Sigmoid colon (tissue), 7 donors: ENCODE data around the gene ATF7. TPM values are rescaled to one million over a fixed set of nuclear protein-coding genes. Genes with fewer than 3 reads are reported as not detected.
A peak's percentile ranks its signal among the peaks of the same experiment; 100 is the strongest.

Experiments used
- DNase-seq: peaks from one replicate; pipeline ENCODE4 v3.0.0-alpha.2; 2019
- H3K27ac ChIP-seq, 4 donors: fragments of 200-600 bp; sonication (generic); one replicate each; pipeline ENCODE4 v1.5.1; 2016 to 2019; ENCODE audit warnings: mild to moderate bottlenecking in 1 of 4
- H3K27me3 ChIP-seq, 3 donors: fragments of 200-600 bp; sonication (generic); one replicate each; pipeline ENCODE4 v1.5.1; 2019; ENCODE audit warnings: mild to moderate bottlenecking in 1 of 3
- H3K36me3 ChIP-seq, 4 donors: fragments of 200-600 bp; sonication (generic); one replicate each; pipeline ENCODE4 v1.5.1; 2016 to 2019
- H3K4me1 ChIP-seq, 4 donors: fragments of 200-600 bp; sonication (generic); one replicate each; pipeline ENCODE4 v1.5.1; 2017 to 2019
- H3K4me3 ChIP-seq, 4 donors: fragments of 200-600 bp; sonication (generic); one replicate each; pipeline ENCODE4 v1.5.1; 2017 to 2019; ENCODE audit warnings: mild to moderate bottlenecking in 2 of 4, moderate library complexity in 1 of 4
- H3K9me3 ChIP-seq, 4 donors: fragments of 200-600 bp in 3 of 4; sonication (generic) in 3 of 4; one replicate each; pipeline versions ENCODE4 v1.5.1 to v1.6.1; 2013 to 2019
- CTCF ChIP-seq, 4 experiments: fragments of 450-650 bp in 3 of 4; fragments of 200-600 bp in 1 of 4; IDR thresholded peaks; one replicate each; pipeline ENCODE4 v1.5.1; 2016 to 2019; ENCODE audit warnings: antibody characterized with exemption in 4 of 4, mild to moderate bottlenecking in 3 of 4, moderate library complexity in 2 of 4
- EP300 ChIP-seq, 4 donors: sonication (generic); formaldehyde crosslinking; IDR thresholded peaks; one replicate each; pipeline ENCODE4 v1.6.1; 2017; ENCODE audit warnings: antibody characterized with exemption in 4 of 4
- POLR2A ChIP-seq, 2 donors: fragments of 450-650 bp; IDR thresholded peaks; one replicate each; pipeline ENCODE4 v1.6.1; 2016; ENCODE audit warnings: antibody characterized with exemption in 2 of 2, mild to moderate bottlenecking in 2 of 2, moderate library complexity in 2 of 2
- POLR2AphosphoS5 ChIP-seq, 4 donors: sonication (generic); formaldehyde crosslinking; IDR thresholded peaks; one replicate each; pipeline ENCODE4 v1.6.1; 2017; ENCODE audit warnings: antibody characterized with exemption in 4 of 4
- WGBS, 2 donors: extraction: QIAGEN DNeasy Blood & Tissue Kit; methylation state at CpG; one replicate each; pipeline ENCODE4 v1.1.7; 2013; 5-methylcytosine and 5-hydroxymethylcytosine counted together
- intact Hi-C: fragments of 100-400 bp; cut with DNase I; formaldehyde crosslinking; loops from one replicate; pipeline ENCODE4 v1.15.1; 2023
- polyA plus RNA-seq, 3 donors: library from polyadenylated mRNA; stranded (reverse); fragments of 200-250 nt; gene quantifications; one replicate each; pipeline ENCODE4 v1.2.3, GENCODE V29; 2013
- total RNA-seq, 4 donors: library from RNA; depleted of rRNA; stranded (reverse); fragments of >200 nt; gene quantifications; one replicate each; pipeline ENCODE4 v1.1.0, GENCODE V29; 2016
- donor health status: healthy with polysubstance abuse.
- donor health status: Bipolar disorder and iron deficiency.
- donor health status: healthy.

The ATF7 gene
- total and polyA plus RNA-seq, 7 donors: 20.2 to 36.0 (median 22.0) TPM

DNA sequence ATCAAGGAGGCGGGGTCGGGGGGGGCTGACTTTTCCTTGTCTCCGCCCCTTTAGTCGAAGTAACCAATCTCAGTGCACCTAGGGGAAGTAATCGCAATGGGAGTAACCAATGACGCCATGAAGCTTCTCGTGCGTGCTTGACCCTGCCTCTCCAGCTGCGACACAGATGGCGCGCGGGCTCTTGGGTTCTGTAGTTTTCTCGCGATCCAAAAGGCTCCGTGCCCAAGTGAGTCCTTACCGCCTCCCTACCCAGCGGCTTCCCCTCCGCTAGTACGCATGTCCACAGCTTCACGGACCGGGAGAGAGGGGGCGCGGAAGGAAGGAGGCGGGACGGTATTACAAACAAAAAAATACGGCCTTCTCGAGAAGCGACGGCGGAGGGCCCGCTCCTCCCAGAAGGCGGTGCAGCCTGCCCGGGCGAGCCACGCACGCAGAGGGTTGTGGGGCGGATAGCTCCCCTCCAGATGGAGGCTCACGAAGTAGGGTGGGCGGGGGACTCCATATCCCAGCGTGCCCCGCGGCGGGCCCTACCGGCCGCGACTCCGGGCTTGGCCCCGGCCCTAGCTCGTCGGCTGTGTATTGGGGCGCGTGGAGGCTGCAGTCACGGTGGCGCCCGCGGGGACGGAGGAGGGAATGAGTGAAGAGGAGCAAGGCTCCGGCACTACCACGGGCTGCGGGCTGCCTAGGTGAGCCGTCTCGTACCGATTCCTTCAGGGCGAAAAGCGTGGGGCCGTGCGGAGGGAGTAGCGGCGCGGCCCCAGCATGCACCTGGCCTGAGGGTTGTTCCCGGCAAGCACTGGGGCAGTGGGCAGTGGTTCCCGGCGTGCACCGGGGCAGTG lies 125.2 kb downstream of the ATF7 start, which contains the start of gene TARBP2:
Gene TARBP2, plus strand, starts transcription at position 508 of the 839 bp plus-strand sequence. Its CDS starts 126 bp downstream, at position 634.
- Histone ChIP-seq H3K4me3 (peak within 1 kb of the TSS; percentile 74 to 79 (median 76)), H3K4me1 (peaks cover 0 to 38% (median 27%) of the 10 kb centered on the region in 4 donors), H3K27ac (peak within 1 kb of the TSS; percentile 93 to 99 (median 98)), H3K9me3 (no peaks in the 10 kb centered on the region), H3K27me3 (no peaks in the 10 kb centered on the region), H3K36me3 (peaks cover 0 to 21% (median 5%) of the 10 kb centered on the region in 4 donors)
- peak; percentile 100 for DNase-seq
- intact Hi-C loops: loop anchor here (2.0 to 5.0 kb wide), 3 partner anchors 60 to 449 kb away; partner anchors contain the start of genes AAAS, PRR13 and TNS2
- 0% methylated on average over 74 of the region's 74 CpGs for WGBS, 2 donors
- TF ChIP-seq EP300 (IDR thresholded peaks at IDR 0.05) (peak in 1 of 4 donors; percentile 67), POLR2AphosphoS5 (IDR thresholded peaks at IDR 0.05) (peak; percentile 47 to 90 (median 67)), CTCF (IDR thresholded peaks at IDR 0.05) (no peak), POLR2A (IDR thresholded peaks at IDR 0.05) (peak; percentile 35 to 38)

DNA sequence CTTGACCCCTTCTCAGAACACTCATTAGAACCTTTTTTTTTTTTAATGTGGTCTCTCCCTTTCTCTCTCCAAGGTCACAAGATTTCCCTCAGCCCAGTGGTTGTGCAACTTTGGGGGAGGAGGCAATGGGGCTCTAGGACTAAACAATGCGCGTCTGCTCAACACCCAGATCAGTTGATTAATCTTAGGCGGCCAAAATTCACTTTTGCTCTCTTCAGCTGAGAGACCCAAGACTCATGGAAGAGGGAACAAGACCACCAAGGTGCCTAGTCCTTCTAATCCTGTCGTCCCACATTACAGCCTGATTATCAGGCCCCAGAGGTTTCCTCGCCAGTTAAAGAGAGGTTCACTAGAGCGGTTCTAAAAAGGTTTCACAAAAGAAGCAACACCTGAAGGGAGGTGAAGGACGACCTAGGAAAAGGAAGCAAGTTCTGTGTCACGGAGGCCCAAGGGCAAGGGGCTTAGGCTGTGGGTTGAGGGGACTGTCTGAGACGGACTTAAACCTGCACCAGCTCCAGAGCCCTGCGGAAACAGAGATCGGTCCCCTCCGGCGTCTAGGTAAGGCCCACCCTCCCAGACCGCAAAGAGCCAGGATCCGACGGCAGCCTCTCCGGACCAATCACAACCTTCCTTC lies 125.9 kb downstream of the ATF7 start:
- Histone ChIP-seq H3K27ac (peak overlapping the region; percentile 93 to 99 (median 98)), H3K36me3 (peaks cover 0 to 14% (median 4%) of the 10 kb centered on the region in 4 donors), H3K4me1 (peaks cover 0 to 38% (median 28%) of the 10 kb centered on the region in 4 donors), H3K9me3 (no peaks in the 10 kb centered on the region), H3K27me3 (no peaks in the 10 kb centered on the region), H3K4me3 (peak overlapping the region; percentile 43 to 79 (median 76))
- peak; percentile 93 for DNase-seq
- TF ChIP-seq EP300 (IDR thresholded peaks at IDR 0.05) (no peak), POLR2AphosphoS5 (IDR thresholded peaks at IDR 0.05) (peak; percentile 98 to 99 (median 98)), CTCF (IDR thresholded peaks at IDR 0.05) (no peak), POLR2A (IDR thresholded peaks at IDR 0.05) (peak; percentile 98)
- 2% methylated on average over 17 of the region's 17 CpGs for WGBS, 2 donors
- intact Hi-C loops: loop anchor here (2.0 to 5.0 kb wide), 3 partner anchors 59 to 448 kb away; partner anchors contain the start of genes AAAS, PRR13 and TNS2

DNA sequence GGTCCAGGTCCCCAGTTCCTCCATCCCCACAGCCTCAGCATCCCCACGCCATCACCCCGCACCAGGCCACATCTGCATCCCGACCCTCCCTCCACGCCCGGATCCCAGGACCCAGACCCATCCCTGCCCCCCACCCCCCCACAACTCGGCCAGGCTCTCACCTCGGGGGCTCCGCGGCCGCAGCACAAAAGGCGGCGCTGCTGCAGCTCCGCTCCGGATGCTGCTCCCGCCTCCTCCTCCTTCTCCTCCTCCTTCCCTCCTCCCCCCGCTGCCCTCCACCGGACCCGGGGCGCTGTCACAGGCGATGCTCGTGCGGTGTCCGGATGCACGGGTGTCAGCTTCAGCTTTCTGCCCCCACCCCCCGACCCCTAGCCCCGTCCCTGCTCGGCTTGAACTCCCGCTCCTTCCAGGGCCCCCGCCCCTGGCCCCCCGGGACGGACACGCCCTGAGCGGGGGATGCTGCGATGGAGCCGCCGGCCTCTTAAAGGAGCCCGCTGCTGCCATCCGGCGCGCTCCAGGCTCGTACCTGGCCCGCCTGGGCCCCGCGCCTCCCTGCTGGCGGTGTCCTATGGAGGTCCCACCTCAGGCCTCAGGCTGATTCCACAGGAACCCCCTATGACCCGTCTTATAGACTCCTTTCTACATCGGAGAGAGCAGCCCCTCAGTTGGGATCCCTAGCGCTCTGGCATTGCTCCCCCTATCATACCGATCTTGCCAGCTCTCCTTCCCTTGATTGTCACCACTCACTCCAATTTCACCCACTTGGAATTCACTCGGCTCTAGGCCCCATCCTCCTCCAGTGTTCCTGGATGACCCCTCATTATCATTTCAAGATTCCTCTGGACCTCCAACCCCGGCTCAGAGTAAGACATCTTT lies 126.7 kb downstream of the ATF7 start, which contains the start of gene MAP3K12:
Gene MAP3K12, minus strand, starts transcription at position 193 of the 876 bp plus-strand sequence. CDS start 12,067 bp downstream, outside the sequence.
- Histone ChIP-seq H3K36me3 (peaks cover 0 to 6% (median 0%) of the 10 kb centered on the region in 4 donors), H3K9me3 (no peaks in the 10 kb centered on the region), H3K27me3 (no peaks in the 10 kb centered on the region), H3K27ac (peak within 1 kb of the TSS; percentile 93 to 99 (median 98)), H3K4me1 (peaks cover 0 to 38% (median 28%) of the 10 kb centered on the region in 4 donors), H3K4me3 (peak within 1 kb of the TSS; percentile 43 to 79 (median 76))
- WGBS, 2 donors: 1 to 2% methylated on average over 51 of the region's 51 CpGs
- TF ChIP-seq POLR2AphosphoS5 (IDR thresholded peaks at IDR 0.05) (peak; percentile 34 to 79 (median 58)), CTCF (IDR thresholded peaks at IDR 0.05) (no peak), EP300 (IDR thresholded peaks at IDR 0.05) (no peak), POLR2A (IDR thresholded peaks at IDR 0.05) (no peak)
- peak; percentile 89 for DNase-seq
- intact Hi-C loops: loop anchor here (2.0 to 5.0 kb wide), 3 partner anchors 59 to 447 kb away; partner anchors contain the start of genes AAAS, PRR13 and TNS2

DNA sequence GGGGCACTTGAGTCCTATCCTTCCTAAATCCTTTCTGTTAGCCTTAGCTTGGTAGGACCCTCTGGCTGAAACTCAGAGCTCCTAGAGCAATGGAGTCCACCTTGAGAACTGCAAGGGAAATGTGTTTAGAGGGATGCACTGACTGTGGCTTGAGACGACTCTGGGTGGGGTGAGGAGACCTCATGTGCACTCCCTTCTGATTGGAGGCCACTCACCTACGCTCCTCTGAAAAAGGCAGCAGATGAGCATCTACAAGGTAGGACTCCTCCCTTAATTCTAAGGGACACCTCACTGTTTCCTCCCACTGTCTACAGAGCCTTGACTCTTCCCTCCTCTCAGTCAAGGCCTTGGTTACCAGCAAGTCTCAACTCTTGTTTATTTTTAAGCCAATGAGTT lies 127.9 kb downstream of the ATF7 start:
- H3K9me3 ChIP-seq: no peaks in the 10 kb centered on the region
- H3K4me1 ChIP-seq: peaks cover 0 to 46% (median 39%) of the 10 kb centered on the region in 4 donors
- H3K36me3 ChIP-seq: no peaks in the 10 kb centered on the region
- intact Hi-C loops: no loop called here
- WGBS, 2 donors: 84 to 87% methylated on average over 2 of the region's 2 CpGs
- no peaks in the 10 kb centered on the region for H3K27me3 ChIP-seq
- TF ChIP-seq CTCF (IDR thresholded peaks at IDR 0.05): no peak
- no peak for TF ChIP-seq POLR2AphosphoS5 (IDR thresholded peaks at IDR 0.05)
- TF ChIP-seq POLR2A (IDR thresholded peaks at IDR 0.05): no peak
- TF ChIP-seq EP300 (IDR thresholded peaks at IDR 0.05): no peak
- DNase-seq: no peak
- H3K4me3 ChIP-seq: no peak overlapping the region
- H3K27ac ChIP-seq: peak overlapping the region in 3 of 4 donors; percentile 93 to 99 (median 97)
